ENCODE results near the gene HDAC5.
"Not testable (repeated sequence)": the region's sequence is repeated elsewhere in the genome, so short reads cannot be mapped to it uniquely, and the experiment has no call there.

HDAC5 gene

GRCh38 chr17:44123356-44124117, at the start of gene HDAC5:
Gene HDAC5 (minus strand): TSS chr17:44123641. CDS start chr17:44117515, 6,126 bp downstream.
- DNase-seq = peak; percentile 98

- DNase-seq = no peak
Observed at GRCh38 chr17:44171931-44172455, 48.6 kb upstream of the HDAC5 start.

GRCh38 chr17:44170499-44171201, 47.2 kb upstream of the HDAC5 start, which contains the start of gene ASB16:
Gene ASB16 (plus strand): TSS chr17:44170704. CDS start chr17:44170790, 86 bp downstream.
- DNase-seq = no peak

- DNase-seq = no peak
Observed at GRCh38 chr17:44170135-44170498, 46.7 kb upstream of the HDAC5 start.

- no peak for DNase-seq
Observed at GRCh38 chr17:44167181-44167861, 43.9 kb upstream of the HDAC5 start.

GRCh38 chr17:44164476-44164875, 41.0 kb upstream of the HDAC5 start:
- no peak for DNase-seq

GRCh38 chr17:44159519-44160210, 36.2 kb upstream of the HDAC5 start:
- DNase-seq = no peak

- no peak for DNase-seq
Observed at GRCh38 chr17:44155488-44155887, 32.0 kb upstream of the HDAC5 start.

GRCh38 chr17:44152875-44153274, 29.4 kb upstream of the HDAC5 start:
- DNase-seq = no peak

- no peak for DNase-seq
Observed at GRCh38 chr17:44149750-44150329, 26.4 kb upstream of the HDAC5 start.

GRCh38 chr17:44149066-44149465, 25.6 kb upstream of the HDAC5 start:
- not testable (repeated sequence) for DNase-seq

GRCh38 chr17:44147812-44148211, 24.4 kb upstream of the HDAC5 start:
- no peak for DNase-seq

- no peak for DNase-seq
Observed at GRCh38 chr17:44146375-44147346, 23.2 kb upstream of the HDAC5 start.

GRCh38 chr17:44144966-44145739, 21.7 kb upstream of the HDAC5 start:
- no peak for DNase-seq

- not testable (repeated sequence) for DNase-seq
Observed at GRCh38 chr17:44143921-44144320, 20.5 kb upstream of the HDAC5 start.

- DNase-seq = peak; percentile 77
Observed at GRCh38 chr17:44137891-44138709, 14.7 kb upstream of the HDAC5 start.

GRCh38 chr17:44134752-44135568, 11.5 kb upstream of the HDAC5 start:
- no peak for DNase-seq

GRCh38 chr17:44133918-44134476, 10.6 kb upstream of the HDAC5 start:
- no peak for DNase-seq
